WTC11 (cell line): ENCODE data around the gene AFF2. TPM values are rescaled to one million over a fixed set of nuclear protein-coding genes. Genes with fewer than 3 reads are reported as not detected.

ENCODE experiments used
- ATAC-seq: fragments of 200-7000 bp; cut with Tn5 transposase; 2 replicates; pipeline ENCODE4 v1.10.0; 2021; ENCODE audit warnings: mild to moderate bottlenecking, moderate library complexity
- CTCF ChIA-PET: fragments of 300-600 bp; sonication (Branson Sonifier 250); formaldehyde crosslinking; loops from one replicate; lab custom pipeline; 2021; ENCODE audit warnings: antibody characterized with exemption; lab: Charles Lee
- POLR2A ChIA-PET: fragments of 350-600 bp; sonication (Branson Sonifier 250); formaldehyde crosslinking; loops from one replicate; lab custom pipeline; 2021; ENCODE audit warnings: antibody characterized with exemption; lab: Charles Lee
- DNase-seq: peaks from one replicate; pipeline ENCODE4 v3.0.0; 2021; ENCODE audit warnings: low spot score
- H3K27ac Mint-ChIP-seq: 2 replicates; pipeline ENCODE4 v1.8.0; 2021; ENCODE audit warnings: mixed read lengths
- H3K27me3 Mint-ChIP-seq: 2 replicates; pipeline ENCODE4 v1.8.0; 2021; ENCODE audit warnings: low read depth, mild to moderate bottlenecking, moderate library complexity, mixed read lengths
- H3K36me3 Mint-ChIP-seq: 2 replicates; pipeline ENCODE4 v1.8.0; 2021; ENCODE audit warnings: mixed read lengths
- H3K4me1 Mint-ChIP-seq: 2 replicates; pipeline ENCODE4 v1.8.0; 2022; ENCODE audit warnings: mixed read lengths
- H3K4me3 Mint-ChIP-seq: 2 replicates; pipeline ENCODE4 v1.8.0; 2021; ENCODE audit warnings: mild to moderate bottlenecking, moderate library complexity, mixed read lengths
- H3K9me3 Mint-ChIP-seq: 2 replicates; pipeline ENCODE4 v1.8.0; 2021; ENCODE audit warnings: mixed read lengths
- CBFB ChIP-seq: sonication (generic); formaldehyde crosslinking; IDR thresholded peaks from 2 replicates; pipeline ENCODE4 v1.8.1; 2022; ENCODE audit warnings: mild to moderate bottlenecking, low read depth, missing genetic modification reagents
- FOXK1 ChIP-seq: sonication (generic); formaldehyde crosslinking; IDR thresholded peaks from 2 replicates; pipeline ENCODE4 v1.8.0; 2022; ENCODE audit warnings: mild to moderate bottlenecking, moderate library complexity, missing genetic modification reagents
- JAZF1 ChIP-seq: fragments of 250-450 bp; sonication (Bioruptor Pico); IDR thresholded peaks from 2 replicates; pipeline ENCODE4 v1.9.0; 2021; ENCODE audit warnings: moderate library complexity, mild to moderate bottlenecking, inconsistent platforms
- JUN ChIP-seq: sonication (generic); formaldehyde crosslinking; IDR thresholded peaks from 2 replicates; pipeline ENCODE4 v1.8.0; 2023; ENCODE audit warnings: mild to moderate bottlenecking, missing genetic modification reagents
- MXD4 ChIP-seq: fragments of 250-450 bp; sonication (Bioruptor Pico); IDR thresholded peaks from 2 replicates; pipeline ENCODE4 v1.8.0; 2021; ENCODE audit warnings: mild to moderate bottlenecking, moderate library complexity, borderline replicate concordance
- NFE2L1 ChIP-seq: sonication (generic); formaldehyde crosslinking; IDR thresholded peaks from 2 replicates; pipeline ENCODE4 v1.8.1; 2023; ENCODE audit warnings: missing genetic modification reagents
- NFYB ChIP-seq: sonication (generic); formaldehyde crosslinking; conservative IDR thresholded peaks from 2 replicates; pipeline ENCODE4 v1.8.0; 2022; ENCODE audit warnings: low read depth, missing genetic modification reagents
- NR3C1 ChIP-seq: sonication (generic); formaldehyde crosslinking; conservative IDR thresholded peaks from 2 replicates; pipeline ENCODE4 v1.8.1; 2023; ENCODE audit warnings: low read depth, mild to moderate bottlenecking, missing genetic modification reagents
- RELA ChIP-seq: sonication (generic); formaldehyde crosslinking; IDR thresholded peaks from 2 replicates; pipeline ENCODE4 v1.8.1; 2022; ENCODE audit warnings: missing genetic modification reagents, mild to moderate bottlenecking, borderline replicate concordance
- SMAD3 ChIP-seq: sonication (generic); formaldehyde crosslinking; IDR thresholded peaks from 2 replicates; pipeline ENCODE4 v1.8.0; 2022; ENCODE audit warnings: missing genetic modification reagents, mild to moderate bottlenecking, borderline replicate concordance
- TCF7 ChIP-seq: sonication (generic); formaldehyde crosslinking; IDR thresholded peaks from 2 replicates; pipeline ENCODE4 v1.8.0; 2022; ENCODE audit warnings: mild to moderate bottlenecking, low read depth, missing genetic modification reagents, moderate library complexity
- ZNF423 ChIP-seq: fragments of 250-450 bp; sonication (Bioruptor Pico); IDR thresholded peaks from 2 replicates; pipeline ENCODE4 v2.1.2; 2022; ENCODE audit warnings: mild to moderate bottlenecking, moderate library complexity
- total RNA-seq: library from RNA; stranded (reverse); gene quantifications from 3 replicates; pipeline ENCODE4 v1.2.3, GENCODE V29; 2021
- TF ChIP-seq, protein P1 (sequence below): fragments of 250-450 bp; sonication (Bioruptor Pico); IDR thresholded peaks from 2 replicates; pipeline ENCODE4 v1.9.0; 2021; ENCODE audit warnings: mild to moderate bottlenecking
- TF ChIP-seq, protein P2 (sequence below): sonication (generic); formaldehyde crosslinking; IDR thresholded peaks from 2 replicates; pipeline ENCODE4 v1.8.1; 2023; ENCODE audit warnings: mild to moderate bottlenecking, missing genetic modification reagents, borderline replicate concordance
- TF ChIP-seq, protein P3 (sequence below): sonication (generic); formaldehyde crosslinking; IDR thresholded peaks from 2 replicates; pipeline ENCODE4 v1.8.1; 2022; ENCODE audit warnings: mild to moderate bottlenecking, moderate library complexity, missing genetic modification reagents
- TF ChIP-seq, protein P4 (sequence below): sonication (generic); formaldehyde crosslinking; IDR thresholded peaks from 2 replicates; pipeline ENCODE4 v1.8.0; 2022; ENCODE audit warnings: mild to moderate bottlenecking, missing genetic modification reagents
- TF ChIP-seq, protein P5 (sequence below): sonication (generic); formaldehyde crosslinking; IDR thresholded peaks from 2 replicates; pipeline ENCODE4 v1.8.1; 2023; ENCODE audit warnings: mild to moderate bottlenecking, missing genetic modification reagents, moderate library complexity
- TF ChIP-seq, protein P6 (sequence below): sonication (generic); formaldehyde crosslinking; IDR thresholded peaks from 2 replicates; pipeline ENCODE4 v1.8.1; 2023; ENCODE audit warnings: mild to moderate bottlenecking, missing genetic modification reagents
- TF ChIP-seq, protein P7 (sequence below): fragments of 250-450 bp; sonication (Bioruptor Pico); IDR thresholded peaks from 2 replicates; pipeline ENCODE4 v2.1.2; 2022; ENCODE audit warnings: mild to moderate bottlenecking, moderate library complexity
- TF ChIP-seq, protein P8 (sequence below): fragments of 200-600 bp; IDR thresholded peaks from 2 replicates; pipeline ENCODE4 v1.8.0; 2022; ENCODE audit warnings: antibody characterized with exemption
- TF ChIP-seq, protein P9 (sequence below): fragments of 250-450 bp; sonication (Bioruptor Pico); conservative IDR thresholded peaks from 2 replicates; pipeline ENCODE4 v1.9.0; 2021; ENCODE audit warnings: mild to moderate bottlenecking

Gene AFF2
- total RNA-seq, 1 experiment from 2014 or later = 7.6 TPM

DNA sequence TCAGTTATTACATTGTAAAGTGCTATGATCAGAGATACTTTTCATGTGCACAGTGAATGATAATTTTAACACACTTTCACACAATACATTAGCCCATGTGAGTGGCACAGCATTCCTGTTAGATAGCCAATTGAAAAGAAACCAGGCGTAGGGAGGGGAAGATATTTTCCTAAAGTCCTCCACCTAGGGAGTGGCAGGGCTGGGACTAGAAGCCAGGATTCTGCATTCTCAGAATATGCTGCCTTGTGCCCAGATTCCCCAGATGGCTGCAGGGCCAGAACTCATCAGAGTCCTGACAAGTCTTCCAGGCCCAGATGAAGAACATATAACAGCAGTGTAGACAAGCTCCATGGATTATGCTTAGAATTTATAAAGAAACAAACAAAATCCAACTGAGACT lies 350.2 kb downstream of the AFF2 start (continued):
- TF ChIP-seq, protein P1, sequence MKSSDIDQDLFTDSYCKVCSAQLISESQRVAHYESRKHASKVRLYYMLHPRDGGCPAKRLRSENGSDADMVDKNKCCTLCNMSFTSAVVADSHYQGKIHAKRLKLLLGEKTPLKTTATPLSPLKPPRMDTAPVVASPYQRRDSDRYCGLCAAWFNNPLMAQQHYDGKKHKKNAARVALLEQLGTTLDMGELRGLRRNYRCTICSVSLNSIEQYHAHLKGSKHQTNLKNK (CRISPR knock-in tag) = no peak
- TF ChIP-seq, protein P2, sequence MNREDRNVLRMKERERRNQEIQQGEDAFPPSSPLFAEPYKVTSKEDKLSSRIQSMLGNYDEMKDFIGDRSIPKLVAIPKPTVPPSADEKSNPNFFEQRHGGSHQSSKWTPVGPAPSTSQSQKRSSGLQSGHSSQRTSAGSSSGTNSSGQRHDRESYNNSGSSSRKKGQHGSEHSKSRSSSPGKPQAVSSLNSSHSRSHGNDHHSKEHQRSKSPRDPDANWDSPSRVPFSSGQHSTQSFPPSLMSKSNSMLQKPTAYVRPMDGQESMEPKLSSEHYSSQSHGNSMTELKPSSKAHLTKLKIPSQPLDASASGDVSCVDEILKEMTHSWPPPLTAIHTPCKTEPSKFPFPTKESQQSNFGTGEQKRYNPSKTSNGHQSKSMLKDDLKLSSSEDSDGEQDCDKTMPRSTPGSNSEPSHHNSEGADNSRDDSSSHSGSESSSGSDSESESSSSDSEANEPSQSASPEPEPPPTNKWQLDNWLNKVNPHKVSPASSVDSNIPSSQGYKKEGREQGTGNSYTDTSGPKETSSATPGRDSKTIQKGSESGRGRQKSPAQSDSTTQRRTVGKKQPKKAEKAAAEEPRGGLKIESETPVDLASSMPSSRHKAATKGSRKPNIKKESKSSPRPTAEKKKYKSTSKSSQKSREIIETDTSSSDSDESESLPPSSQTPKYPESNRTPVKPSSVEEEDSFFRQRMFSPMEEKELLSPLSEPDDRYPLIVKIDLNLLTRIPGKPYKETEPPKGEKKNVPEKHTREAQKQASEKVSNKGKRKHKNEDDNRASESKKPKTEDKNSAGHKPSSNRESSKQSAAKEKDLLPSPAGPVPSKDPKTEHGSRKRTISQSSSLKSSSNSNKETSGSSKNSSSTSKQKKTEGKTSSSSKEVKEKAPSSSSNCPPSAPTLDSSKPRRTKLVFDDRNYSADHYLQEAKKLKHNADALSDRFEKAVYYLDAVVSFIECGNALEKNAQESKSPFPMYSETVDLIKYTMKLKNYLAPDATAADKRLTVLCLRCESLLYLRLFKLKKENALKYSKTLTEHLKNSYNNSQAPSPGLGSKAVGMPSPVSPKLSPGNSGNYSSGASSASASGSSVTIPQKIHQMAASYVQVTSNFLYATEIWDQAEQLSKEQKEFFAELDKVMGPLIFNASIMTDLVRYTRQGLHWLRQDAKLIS (CRISPR knock-in tag) = no peak

DNA sequence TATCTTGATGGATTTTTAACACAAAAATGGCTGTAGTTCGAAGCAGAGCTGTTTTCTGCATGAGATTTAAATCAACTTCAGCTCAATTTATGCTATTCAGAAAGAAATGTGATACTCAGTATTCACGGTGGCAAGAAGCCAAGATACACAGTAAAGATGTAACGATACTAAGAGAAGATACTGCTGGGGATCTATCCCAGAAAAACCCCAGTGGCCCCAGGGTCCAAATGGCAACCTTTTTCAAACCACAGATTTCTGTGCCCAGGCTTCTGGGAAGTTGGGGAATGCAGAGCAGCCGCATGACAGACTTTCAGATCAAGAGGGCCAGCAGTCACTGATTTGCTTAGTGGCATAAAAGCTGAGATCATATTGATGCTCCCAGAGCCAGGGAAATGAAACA lies 353.9 kb downstream of the AFF2 start:
- ChIA-PET CTCF (no interaction called here), POLR2A (no interaction called here)
- no peak for ATAC-seq
- no peak for TF ChIP-seq JUN (CRISPR knock-in tag)
- TF ChIP-seq, protein P3, sequence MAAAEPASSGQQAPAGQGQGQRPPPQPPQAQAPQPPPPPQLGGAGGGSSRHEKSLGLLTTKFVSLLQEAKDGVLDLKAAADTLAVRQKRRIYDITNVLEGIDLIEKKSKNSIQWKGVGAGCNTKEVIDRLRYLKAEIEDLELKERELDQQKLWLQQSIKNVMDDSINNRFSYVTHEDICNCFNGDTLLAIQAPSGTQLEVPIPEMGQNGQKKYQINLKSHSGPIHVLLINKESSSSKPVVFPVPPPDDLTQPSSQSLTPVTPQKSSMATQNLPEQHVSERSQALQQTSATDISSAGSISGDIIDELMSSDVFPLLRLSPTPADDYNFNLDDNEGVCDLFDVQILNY (CRISPR knock-in tag) = no peak
- TF ChIP-seq CBFB (CRISPR knock-in tag) = no peak
- TF ChIP-seq, protein P4, sequence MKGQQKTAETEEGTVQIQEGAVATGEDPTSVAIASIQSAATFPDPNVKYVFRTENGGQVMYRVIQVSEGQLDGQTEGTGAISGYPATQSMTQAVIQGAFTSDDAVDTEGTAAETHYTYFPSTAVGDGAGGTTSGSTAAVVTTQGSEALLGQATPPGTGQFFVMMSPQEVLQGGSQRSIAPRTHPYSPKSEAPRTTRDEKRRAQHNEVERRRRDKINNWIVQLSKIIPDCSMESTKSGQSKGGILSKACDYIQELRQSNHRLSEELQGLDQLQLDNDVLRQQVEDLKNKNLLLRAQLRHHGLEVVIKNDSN (CRISPR knock-in tag) = no peak
- TF ChIP-seq, protein P5, sequence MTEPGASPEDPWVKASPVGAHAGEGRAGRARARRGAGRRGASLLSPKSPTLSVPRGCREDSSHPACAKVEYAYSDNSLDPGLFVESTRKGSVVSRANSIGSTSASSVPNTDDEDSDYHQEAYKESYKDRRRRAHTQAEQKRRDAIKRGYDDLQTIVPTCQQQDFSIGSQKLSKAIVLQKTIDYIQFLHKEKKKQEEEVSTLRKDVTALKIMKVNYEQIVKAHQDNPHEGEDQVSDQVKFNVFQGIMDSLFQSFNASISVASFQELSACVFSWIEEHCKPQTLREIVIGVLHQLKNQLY (CRISPR knock-in tag) = no peak
- no peak for TF ChIP-seq JAZF1 (CRISPR knock-in tag)
- TF ChIP-seq, protein P6, sequence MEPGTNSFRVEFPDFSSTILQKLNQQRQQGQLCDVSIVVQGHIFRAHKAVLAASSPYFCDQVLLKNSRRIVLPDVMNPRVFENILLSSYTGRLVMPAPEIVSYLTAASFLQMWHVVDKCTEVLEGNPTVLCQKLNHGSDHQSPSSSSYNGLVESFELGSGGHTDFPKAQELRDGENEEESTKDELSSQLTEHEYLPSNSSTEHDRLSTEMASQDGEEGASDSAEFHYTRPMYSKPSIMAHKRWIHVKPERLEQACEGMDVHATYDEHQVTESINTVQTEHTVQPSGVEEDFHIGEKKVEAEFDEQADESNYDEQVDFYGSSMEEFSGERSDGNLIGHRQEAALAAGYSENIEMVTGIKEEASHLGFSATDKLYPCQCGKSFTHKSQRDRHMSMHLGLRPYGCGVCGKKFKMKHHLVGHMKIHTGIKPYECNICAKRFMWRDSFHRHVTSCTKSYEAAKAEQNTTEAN (CRISPR knock-in tag) = no peak
- TF ChIP-seq FOXK1 (CRISPR knock-in tag) = no peak
- TF ChIP-seq, protein P7, sequence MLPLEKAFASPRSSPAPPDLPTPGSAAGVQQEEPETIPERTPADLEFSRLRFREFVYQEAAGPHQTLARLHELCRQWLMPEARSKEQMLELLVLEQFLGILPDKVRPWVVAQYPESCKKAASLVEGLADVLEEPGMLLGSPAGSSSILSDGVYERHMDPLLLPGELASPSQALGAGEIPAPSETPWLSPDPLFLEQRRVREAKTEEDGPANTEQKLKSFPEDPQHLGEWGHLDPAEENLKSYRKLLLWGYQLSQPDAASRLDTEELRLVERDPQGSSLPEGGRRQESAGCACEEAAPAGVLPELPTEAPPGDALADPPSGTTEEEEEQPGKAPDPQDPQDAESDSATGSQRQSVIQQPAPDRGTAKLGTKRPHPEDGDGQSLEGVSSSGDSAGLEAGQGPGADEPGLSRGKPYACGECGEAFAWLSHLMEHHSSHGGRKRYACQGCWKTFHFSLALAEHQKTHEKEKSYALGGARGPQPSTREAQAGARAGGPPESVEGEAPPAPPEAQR (CRISPR knock-in tag) = no peak
- TF ChIP-seq NR3C1 = no peak
- TF ChIP-seq TCF7 (CRISPR knock-in tag) = no peak
- no peak for TF ChIP-seq NFE2L1 (CRISPR knock-in tag)
- TF ChIP-seq SMAD3 (CRISPR knock-in tag) = no peak
- no peak for TF ChIP-seq RELA (CRISPR knock-in tag)
- TF ChIP-seq MXD4 (CRISPR knock-in tag) = no peak
- TF ChIP-seq, protein P8, sequence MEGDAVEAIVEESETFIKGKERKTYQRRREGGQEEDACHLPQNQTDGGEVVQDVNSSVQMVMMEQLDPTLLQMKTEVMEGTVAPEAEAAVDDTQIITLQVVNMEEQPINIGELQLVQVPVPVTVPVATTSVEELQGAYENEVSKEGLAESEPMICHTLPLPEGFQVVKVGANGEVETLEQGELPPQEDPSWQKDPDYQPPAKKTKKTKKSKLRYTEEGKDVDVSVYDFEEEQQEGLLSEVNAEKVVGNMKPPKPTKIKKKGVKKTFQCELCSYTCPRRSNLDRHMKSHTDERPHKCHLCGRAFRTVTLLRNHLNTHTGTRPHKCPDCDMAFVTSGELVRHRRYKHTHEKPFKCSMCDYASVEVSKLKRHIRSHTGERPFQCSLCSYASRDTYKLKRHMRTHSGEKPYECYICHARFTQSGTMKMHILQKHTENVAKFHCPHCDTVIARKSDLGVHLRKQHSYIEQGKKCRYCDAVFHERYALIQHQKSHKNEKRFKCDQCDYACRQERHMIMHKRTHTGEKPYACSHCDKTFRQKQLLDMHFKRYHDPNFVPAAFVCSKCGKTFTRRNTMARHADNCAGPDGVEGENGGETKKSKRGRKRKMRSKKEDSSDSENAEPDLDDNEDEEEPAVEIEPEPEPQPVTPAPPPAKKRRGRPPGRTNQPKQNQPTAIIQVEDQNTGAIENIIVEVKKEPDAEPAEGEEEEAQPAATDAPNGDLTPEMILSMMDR = no peak
- TF ChIP-seq, protein P9, sequence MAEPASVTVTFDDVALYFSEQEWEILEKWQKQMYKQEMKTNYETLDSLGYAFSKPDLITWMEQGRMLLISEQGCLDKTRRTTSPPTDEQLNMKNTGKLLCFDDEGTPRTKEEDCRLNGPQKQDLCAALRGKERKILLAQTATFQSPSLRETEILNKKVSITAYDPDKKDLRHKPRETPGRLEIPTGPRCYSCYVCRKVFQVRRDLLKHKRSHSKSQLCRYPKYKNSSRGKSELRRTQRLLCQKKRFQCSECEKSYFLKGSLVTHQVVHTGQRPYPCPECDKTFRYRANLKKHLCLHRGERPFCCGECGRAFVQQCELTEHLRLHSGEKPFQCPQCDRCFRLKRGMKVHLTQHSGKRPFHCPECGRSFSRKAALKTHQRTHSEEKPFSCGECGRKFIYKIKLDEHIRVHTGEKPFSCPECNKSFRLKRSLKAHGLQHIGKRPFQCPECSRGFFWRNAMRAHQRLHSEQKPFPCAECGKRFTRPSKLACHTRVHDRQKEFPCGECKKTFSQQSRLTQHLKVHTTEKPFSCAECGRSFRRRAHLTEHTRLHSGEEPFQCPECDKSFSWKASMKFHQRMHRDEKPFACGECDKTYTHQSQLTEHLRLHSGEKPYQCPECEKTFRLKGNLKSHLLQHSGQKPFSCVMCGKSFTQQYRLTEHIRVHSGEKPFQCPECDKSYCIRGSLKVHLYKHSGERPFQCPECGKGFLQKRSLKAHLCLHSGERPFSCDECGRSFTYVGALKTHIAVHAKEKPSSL (CRISPR knock-in tag) = no peak
- no peak for TF ChIP-seq NFYB (CRISPR knock-in tag)
- no peak for TF ChIP-seq ZNF423 (CRISPR knock-in tag)
- Mint-ChIP-seq H3K4me1 (peaks cover 6% of the 10 kb centered on the region), H3K27me3 (no peaks in the 10 kb centered on the region), H3K27ac (no peak overlapping the region), H3K9me3 (no peaks in the 10 kb centered on the region), H3K4me3 (no peak overlapping the region), H3K36me3 (no peaks in the 10 kb centered on the region)
- DNase-seq = no peak
